ENCODE measurements around the gene AKR1E2. TPM values are rescaled to one million over a fixed set of nuclear protein-coding genes. Genes with fewer than 3 reads are reported as not detected.

AKR1E2 gene
- total RNA-seq, 1 donor from 2014 or later: 5.9 TPM

GRCh38 chr10:4867520-4868356 is 41.7 kb downstream of the AKR1E2 start:
- no peak for DNase-seq
- Histone ChIP-seq H3K4me3 (no peak overlapping the region), H3K27ac (replicated peaks) (peak overlapping the region; percentile 73), H3K27me3 (ENCODE audit: low read depth) (no peaks in the 10 kb centered on the region), H3K36me3 (no peaks in the 10 kb centered on the region), H3K9me3 (replicated peaks) (no peaks in the 10 kb centered on the region), H3K4me1 (peaks cover 7% of the 10 kb centered on the region)
- TF ChIP-seq CTCF (IDR thresholded peaks at IDR 0.05; ENCODE audit: borderline replicate concordance): no peak
- intact Hi-C loops (cut with micrococcal nuclease): no loop called here

- TF ChIP-seq CTCF (IDR thresholded peaks at IDR 0.05; ENCODE audit: borderline replicate concordance): no peak
- H3K27ac ChIP-seq (replicated peaks): peak overlapping the region; percentile 73
Measured at GRCh38 chr10:4868357-4868657, 42.3 kb downstream of the AKR1E2 start.

GRCh38 chr10:4882704-4883078 is 56.7 kb downstream of the AKR1E2 start:
- no peaks in the 10 kb centered on the region for H3K27me3 ChIP-seq (ENCODE audit: low read depth)
- H3K36me3 ChIP-seq: peaks cover 2% of the 10 kb centered on the region
- no peaks in the 10 kb centered on the region for H3K9me3 ChIP-seq (replicated peaks)
- DNase-seq: no peak
- no peaks in the 10 kb centered on the region for H3K4me1 ChIP-seq
- H3K4me3 ChIP-seq: no peak overlapping the region
- intact Hi-C loops (cut with micrococcal nuclease): no loop called here
- H3K27ac ChIP-seq (replicated peaks): no peak overlapping the region
- TF ChIP-seq CTCF (IDR thresholded peaks at IDR 0.05; ENCODE audit: borderline replicate concordance): no peak

More at GRCh38 chr10:4868357-4868657, 42.3 kb downstream of the AKR1E2 start:
- Histone ChIP-seq H3K4me1 (peaks cover 7% of the 10 kb centered on the region), H3K9me3 (replicated peaks) (no peaks in the 10 kb centered on the region), H3K4me3 (no peak overlapping the region), H3K36me3 (no peaks in the 10 kb centered on the region), H3K27me3 (ENCODE audit: low read depth) (no peaks in the 10 kb centered on the region)
- intact Hi-C loops (cut with micrococcal nuclease): no loop called here
- no peak for DNase-seq

GRCh38 chr10:4883079-4883739 is 57.2 kb downstream of the AKR1E2 start:
- no peaks in the 10 kb centered on the region for H3K9me3 ChIP-seq (replicated peaks)
- no peaks in the 10 kb centered on the region for H3K4me1 ChIP-seq
- H3K27me3 ChIP-seq (ENCODE audit: low read depth): no peaks in the 10 kb centered on the region
- H3K27ac ChIP-seq (replicated peaks): no peak overlapping the region
- no peaks in the 10 kb centered on the region for H3K36me3 ChIP-seq
- intact Hi-C loops (cut with micrococcal nuclease): no loop called here
- no peak for DNase-seq
- no peak for TF ChIP-seq CTCF (IDR thresholded peaks at IDR 0.05; ENCODE audit: borderline replicate concordance)
- no peak overlapping the region for H3K4me3 ChIP-seq

- Histone ChIP-seq H3K36me3 (no peaks in the 10 kb centered on the region), H3K9me3 (replicated peaks) (no peaks in the 10 kb centered on the region), H3K4me3 (no peak overlapping the region), H3K27me3 (ENCODE audit: low read depth) (no peaks in the 10 kb centered on the region), H3K27ac (replicated peaks) (no peak overlapping the region), H3K4me1 (no peaks in the 10 kb centered on the region)
- TF ChIP-seq CTCF (IDR thresholded peaks at IDR 0.05; ENCODE audit: borderline replicate concordance): no peak
- no peak for DNase-seq
- intact Hi-C loops (cut with micrococcal nuclease): no loop called here
Measured at GRCh38 chr10:4885162-4885561, 59.2 kb downstream of the AKR1E2 start.
